H1 (cell line): ENCODE results near the gene LRRC63. TPM values are rescaled to one million over a fixed set of nuclear protein-coding genes. Genes with fewer than 3 reads are reported as not detected.

ENCODE experiments used
- CTCF ChIA-PET: fragments of 300-600 bp; sonication (Branson Sonifier 250); formaldehyde crosslinking; loops from one replicate; lab custom pipeline; 2021; ENCODE audit not compliant: partially characterized antibody; lab: Charles Lee
- POLR2A ChIA-PET: fragments of 300-600 bp; sonication (Branson Sonifier 250); formaldehyde crosslinking; loops from one replicate; lab custom pipeline; 2021; ENCODE audit warnings: inconsistent platforms; ENCODE audit not compliant: partially characterized antibody; lab: Charles Lee
- DNase-seq, 2 experiments: peaks; one replicate each; pipeline versions ENCODE4 v3.0.0 to v3.0.0-alpha.2; 2010 to 2022; ENCODE audit warnings: low spot score in 2 of 2, low read depth in 1 of 2, mixed read lengths in 1 of 2
- FAIRE-seq: peaks from 2 replicates; lab custom pipeline; 2011; peaks lifted over from hg19 to GRCh38; lab: Jason Lieb, UNC
- H2AFZ ChIP-seq: 2 replicates; pipeline ENCODE4 v1.8.1; 2012; ENCODE audit warnings: low read length, inconsistent platforms
- H2AK5ac ChIP-seq: 2 replicates; pipeline ENCODE4 v1.6.1; 2013; ENCODE audit warnings: low read depth, low read length
- H2BK120ac ChIP-seq: replicated peaks from 2 replicates; pipeline ENCODE3; 2013; ENCODE audit warnings: low read depth, low read length, inconsistent platforms
- H2BK12ac ChIP-seq: 2 replicates; pipeline ENCODE4 v1.6.1; 2013; ENCODE audit warnings: low read depth, low read length
- H2BK15ac ChIP-seq: 2 replicates; pipeline ENCODE4 v1.6.1; 2013; ENCODE audit warnings: low read length
- H2BK20ac ChIP-seq: 2 replicates; pipeline ENCODE4 v1.6.1; 2013; ENCODE audit warnings: low read length
- H2BK5ac ChIP-seq: 2 replicates; pipeline ENCODE4 v1.6.1; 2013; ENCODE audit warnings: low read depth, low read length
- H3K14ac ChIP-seq: 2 replicates; pipeline ENCODE4 v1.6.1; 2013; ENCODE audit warnings: inconsistent platforms; ENCODE audit not compliant: insufficient read length
- H3K18ac ChIP-seq: 2 replicates; pipeline ENCODE4 v1.6.1; 2013; ENCODE audit warnings: low read length; ENCODE audit errors: extremely low read depth
- H3K23ac ChIP-seq: 2 replicates; pipeline ENCODE4 v1.6.1; 2013; ENCODE audit warnings: inconsistent platforms; ENCODE audit not compliant: insufficient read length
- H3K23me2 ChIP-seq: 2 replicates; pipeline ENCODE4 v1.6.1; 2013; ENCODE audit warnings: low read depth, low read length
- H3K27ac ChIP-seq: 2 replicates; pipeline ENCODE4 v1.6.1; 2011; ENCODE audit warnings: low read depth, low read length, inconsistent platforms
- H3K27me3 ChIP-seq, 4 experiments: replicated peaks in 1 of 4; 1 replicate in 1 of 4; 2 replicates in 3 of 4; pipeline versions ENCODE4 v1.6.1 to v1.8.1; 2011 to 2013; ENCODE audit warnings: low read length in 3 of 4, mild to moderate bottlenecking in 3 of 4, inconsistent platforms in 2 of 4, mixed read lengths in 2 of 4, moderate library complexity in 1 of 4; ENCODE audit not compliant: control insufficient read depth in 3 of 4, insufficient read depth in 3 of 4; ENCODE audit errors: extremely low read depth in 1 of 4
- H3K36me3 ChIP-seq, 4 experiments: 2 replicates each; pipeline versions ENCODE4 v1.6.1 to v1.8.1; 2011 to 2013; ENCODE audit warnings: mild to moderate bottlenecking in 4 of 4, low read length in 3 of 4, moderate library complexity in 2 of 4, control low read depth in 1 of 4, inconsistent platforms in 1 of 4; ENCODE audit not compliant: insufficient read depth in 4 of 4, control insufficient read depth in 2 of 4
- H3K4ac ChIP-seq: replicated peaks from 2 replicates; pipeline ENCODE3; 2013; ENCODE audit warnings: low read length, low read depth, mixed read lengths, inconsistent platforms; ENCODE audit not compliant: insufficient read length
- H3K4me1 ChIP-seq, 4 experiments: replicated peaks in 1 of 4; 1 replicate in 1 of 4; 2 replicates in 3 of 4; pipeline versions ENCODE4 v1.6.1 to v1.8.1; 2011 to 2013; ENCODE audit warnings: low read length in 3 of 4, inconsistent platforms in 2 of 4, mixed read lengths in 1 of 4; ENCODE audit not compliant: insufficient read depth in 4 of 4, control insufficient read depth in 3 of 4
- H3K4me2 ChIP-seq, 2 experiments: 2 replicates each; pipeline versions ENCODE4 v1.6.1 to v1.8.1; 2011 to 2013; ENCODE audit warnings: low read depth in 2 of 2, low read length in 2 of 2, control low read depth in 1 of 2, inconsistent platforms in 1 of 2, mild to moderate bottlenecking in 1 of 2; ENCODE audit not compliant: insufficient read depth in 1 of 2
- H3K4me3 ChIP-seq, 4 experiments: fragments of 200-600, 300-600 bp in 1 of 4; sonication (generic), shearing (Covaris generic), sonication (Bioruptor Twin) in 1 of 4; 2 replicates each; pipeline versions ENCODE4 v1.5.1 to v1.8.1; 2011 to 2016; ENCODE audit warnings: low read length in 4 of 4, low read depth in 3 of 4, control low read depth in 2 of 4, inconsistent platforms in 2 of 4, mild to moderate bottlenecking in 2 of 4, mixed read lengths in 1 of 4, moderate library complexity in 1 of 4; ENCODE audit not compliant: insufficient read depth in 2 of 4; ENCODE audit errors: extremely low read depth in 1 of 4
- H3K56ac ChIP-seq: replicated peaks from 2 replicates; pipeline ENCODE3; 2013; ENCODE audit warnings: low read depth, mild to moderate bottlenecking, mixed read lengths, low read length, inconsistent platforms; ENCODE audit not compliant: insufficient read length
- H3K79me1 ChIP-seq: 2 replicates; pipeline ENCODE4 v1.6.1; 2013; ENCODE audit warnings: low read depth, low read length, control low read depth
- H3K79me2 ChIP-seq, 2 experiments: 2 replicates each; pipeline versions ENCODE4 v1.6.1 to v1.8.1; 2012 to 2013; ENCODE audit warnings: low read length in 2 of 2, mild to moderate bottlenecking in 2 of 2, inconsistent platforms in 1 of 2; ENCODE audit not compliant: insufficient read depth in 2 of 2, control insufficient read depth in 1 of 2
- H3K9ac ChIP-seq, 4 experiments: replicated peaks in 1 of 4; 1 replicate in 1 of 4; 2 replicates in 3 of 4; pipeline versions ENCODE4 v1.6.1 to v1.8.1; 2011 to 2013; ENCODE audit warnings: low read depth in 3 of 4, low read length in 3 of 4, control low read depth in 2 of 4, mild to moderate bottlenecking in 2 of 4, moderate library complexity in 2 of 4, inconsistent platforms in 1 of 4; ENCODE audit errors: extremely low read depth in 1 of 4
- H3K9me3 ChIP-seq, 2 experiments: 2 replicates each; pipeline versions ENCODE4 v1.6.1 to v1.8.1; 2012 to 2013; ENCODE audit warnings: mild to moderate bottlenecking in 2 of 2, moderate library complexity in 2 of 2, control low read depth in 1 of 2, inconsistent platforms in 1 of 2, low read depth in 1 of 2, low read length in 1 of 2, mixed read lengths in 1 of 2; ENCODE audit not compliant: insufficient read depth in 2 of 2
- H4K20me1 ChIP-seq, 2 experiments: replicated peaks in 1 of 2; 2 replicates each; pipeline versions ENCODE3 to v1.8.1; 2011 to 2013; ENCODE audit warnings: inconsistent platforms in 2 of 2, low read length in 2 of 2, mild to moderate bottlenecking in 1 of 2; ENCODE audit not compliant: insufficient read depth in 2 of 2, control insufficient read depth in 1 of 2
- H4K5ac ChIP-seq: 2 replicates; pipeline ENCODE4 v1.6.1; 2013; ENCODE audit warnings: low read length, low read depth, mixed read lengths, inconsistent platforms; ENCODE audit not compliant: insufficient read length
- H4K8ac ChIP-seq: 2 replicates; pipeline ENCODE4 v1.8.0; 2013; ENCODE audit warnings: mild to moderate bottlenecking, moderate library complexity, low read length, inconsistent platforms; ENCODE audit not compliant: insufficient read depth; ENCODE audit errors: extremely low read depth
- H4K91ac ChIP-seq: replicated peaks from 2 replicates; pipeline ENCODE3; 2013; ENCODE audit warnings: low read length, mixed read lengths, inconsistent platforms; ENCODE audit not compliant: insufficient read length
- CHD2 ChIP-seq: IDR thresholded peaks from 2 replicates; pipeline ENCODE4 v1.6.1; 2012; ENCODE audit warnings: low read length, improper control_type of control experiment
- SP2 ChIP-seq: IDR thresholded peaks from 2 replicates; pipeline ENCODE4 v1.6.1; 2012; ENCODE audit warnings: mild to moderate bottlenecking, low read length, inconsistent platforms
- WGBS, 2 experiments: shearing (Covaris generic) in 1 of 2; methylation state at CpG; one replicate each; pipeline versions ENCODE4 v1.1.6 to v1.1.7; 2013 to 2015; ENCODE audit warnings: low lambda C conversion rate in 2 of 2, mixed read lengths in 2 of 2, inconsistent platforms in 1 of 2, low coverage in 1 of 2, missing lambda C conversion rate in 1 of 2; ENCODE audit not compliant: insufficient replicate concordance in 2 of 2, insufficient coverage in 1 of 2, insufficient read length in 1 of 2; ENCODE audit errors: extremely low coverage in 1 of 2, missing lambda C conversion rate in 1 of 2; 5-methylcytosine and 5-hydroxymethylcytosine counted together
- polyA plus RNA-seq, 7 experiments: library from polyadenylated mRNA; depleted of rRNA in 3 of 7; stranded (reverse) in 5 of 7; unstranded in 2 of 7; fragments of >200 nt in 5 of 7; fragments of 200-250 nt in 2 of 7; gene quantifications; 1 replicate in 5 of 7; 2 replicates in 1 of 7; 4 replicates in 1 of 7; pipeline versions ENCODE4 v1.2.1 to v1.2.3, GENCODE V29; 2011 to 2013; ENCODE audit warnings: missing spikeins in 2 of 7, mixed read lengths in 2 of 7
- total RNA-seq: library from RNA; stranded (reverse); fragmentation: NEBNext Ultra II Directional; extraction: Animal tissue kit (Norgen Biotek cat#: 25700); gene quantifications from 2 replicates; pipeline ENCODE4 v1.2.1, GENCODE V29; 2021

LRRC63 gene
- total and polyA plus RNA-seq, 2 of the 8 experiments (the other 6 are each of a cell fraction or from before 2014, with no cell fraction given) = not detected

DNA sequence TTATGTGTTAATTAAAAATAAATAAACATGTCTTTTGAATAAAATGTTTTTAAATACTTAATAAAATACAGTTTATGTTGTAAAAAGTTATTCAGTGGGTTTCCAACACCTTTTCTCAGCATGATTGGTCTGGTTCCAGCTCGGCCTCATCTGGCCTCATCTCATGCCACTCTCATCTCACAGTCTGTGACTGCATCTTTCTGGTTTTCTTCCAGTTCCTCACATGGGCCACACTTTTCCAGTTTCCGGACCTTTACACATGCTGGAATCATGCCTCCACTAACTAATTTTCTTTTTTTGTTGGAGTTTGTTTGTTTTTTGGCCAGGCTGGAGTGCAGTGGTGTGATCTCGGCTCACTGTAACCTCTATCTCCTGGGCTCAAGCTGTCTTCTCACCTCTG, 92.8 kb downstream of the LRRC63 start:
- TF ChIP-seq SP2 (no peak), CHD2 (no peak)
- DNase-seq (no peak), FAIRE-seq (no peak)
- H3K23ac ChIP-seq = no peak overlapping the region
- POLR2A ChIA-PET = no interaction called here
- no peaks in the 10 kb centered on the region for H3K4me1 ChIP-seq
- no peak overlapping the region for H3K14ac ChIP-seq
- no peak overlapping the region for H2BK20ac ChIP-seq
- H2BK5ac ChIP-seq = no peak overlapping the region
- H2AFZ ChIP-seq = no peak overlapping the region
- H2BK120ac ChIP-seq = no peak overlapping the region
- H3K9ac ChIP-seq = no peak overlapping the region
- no peak overlapping the region for H3K4me3 ChIP-seq
- no peaks in the 10 kb centered on the region for H3K36me3 ChIP-seq
- H3K56ac ChIP-seq = no peak overlapping the region
- H4K8ac ChIP-seq = no peak overlapping the region
- H3K79me1 ChIP-seq = no peaks in the 10 kb centered on the region
- no peak overlapping the region for H3K4me2 ChIP-seq
- no peak overlapping the region for H3K27ac ChIP-seq
- no peaks in the 10 kb centered on the region for H3K79me2 ChIP-seq
- no peak overlapping the region for H2BK15ac ChIP-seq
- CTCF ChIA-PET = interaction anchor here (0.7 to 1.1 kb wide), 3 partner anchors 16 to 527 kb away, joined by 3 to 5 read pairs (median 3); no protein-coding TSS in a partner anchor
- no peaks in the 10 kb centered on the region for H3K27me3 ChIP-seq
- no peaks in the 10 kb centered on the region for H4K20me1 ChIP-seq
- no peak overlapping the region for H2AK5ac ChIP-seq
- no peak overlapping the region for H3K18ac ChIP-seq
- no peak overlapping the region for H2BK12ac ChIP-seq
- no peak overlapping the region for H3K4ac ChIP-seq
- H4K5ac ChIP-seq = no peak overlapping the region
- WGBS, 2 experiments = 81% methylated on average over 3 of the region's 3 CpGs; no CpG with 5 or more reads in 1 of the 2 experiments
- no peaks in the 10 kb centered on the region for H3K23me2 ChIP-seq
- H3K9me3 ChIP-seq = no peaks in the 10 kb centered on the region
- no peak overlapping the region for H4K91ac ChIP-seq
